ENCODE measurements around the gene ZFC3H1. TPM values are rescaled to one million over a fixed set of nuclear protein-coding genes. Genes with fewer than 3 reads are reported as not detected.

Gene ZFC3H1
- total RNA-seq, 1 donor from 2014 or later = 51.7 TPM

- Histone ChIP-seq H4K20me1 (ENCODE audit: insufficient read depth, low read length) (no peaks in the 10 kb centered on the region), H2AFZ (ENCODE audit: low read depth, low read length) (no peak overlapping the region), H3K9me3 (ENCODE audit: insufficient read depth, low read depth, low read length) (no peaks in the 10 kb centered on the region), H3K9ac (ENCODE audit: low read length) (no peak overlapping the region), H3K79me2 (ENCODE audit: insufficient read depth, low read length) (no peaks in the 10 kb centered on the region), H3K4me2 (ENCODE audit: low read length) (no peak overlapping the region), H3K27ac (ENCODE audit: low read depth, low read length) (no peak overlapping the region), H3K27me3 (ENCODE audit: insufficient read depth, low read length) (no peaks in the 10 kb centered on the region), H3K4me1 (ENCODE audit: insufficient read depth, low read length) (peaks cover 15% of the 10 kb centered on the region), H3K4me3 (ENCODE audit: insufficient read depth, low read depth, low read length) (no peak overlapping the region), H3K36me3 (ENCODE audit: insufficient read depth, low read length) (no peaks in the 10 kb centered on the region)
- H3K27me3 Mint-ChIP-seq (ENCODE audit: low read depth, unreplicated experiment) = no peaks in the 10 kb centered on the region
- H3K9me3 Mint-ChIP-seq (ENCODE audit: unreplicated experiment) = peaks cover 6% of the 10 kb centered on the region
- no peak for TF ChIP-seq EZH2 (IDR thresholded peaks at IDR 0.05; ENCODE audit: insufficient read depth, low read length)
- TF ChIP-seq CTCF (IDR thresholded peaks at IDR 0.05; ENCODE audit: insufficient read depth, low read depth, low read length) = no peak
- H3K36me3 Mint-ChIP-seq (ENCODE audit: low read depth, unreplicated experiment) = peaks cover 3% of the 10 kb centered on the region
- no peak overlapping the region for H3K27ac Mint-ChIP-seq (ENCODE audit: unreplicated experiment)
- DNase-seq (ENCODE audit: low read depth) (no peak), FAIRE-seq (no peak)
- H3K4me3 Mint-ChIP-seq (ENCODE audit: unreplicated experiment) = no peak overlapping the region
- peaks cover 18% of the 10 kb centered on the region for H3K4me1 Mint-ChIP-seq (ENCODE audit: low read depth, unreplicated experiment)
Observed at GRCh38 chr12:71708658-71709057, 45.0 kb upstream of the ZFC3H1 start.

- DNase-seq (ENCODE audit: low read depth) (no peak), FAIRE-seq (no peak)
- peaks cover 7% of the 10 kb centered on the region for H3K4me1 Mint-ChIP-seq (ENCODE audit: low read depth, unreplicated experiment)
- Histone ChIP-seq H2AFZ (ENCODE audit: low read depth, low read length) (no peak overlapping the region), H3K9ac (ENCODE audit: low read length) (no peak overlapping the region), H3K4me1 (ENCODE audit: insufficient read depth, low read length) (peaks cover 6% of the 10 kb centered on the region), H3K4me2 (ENCODE audit: low read length) (no peak overlapping the region), H3K27me3 (ENCODE audit: insufficient read depth, low read length) (no peaks in the 10 kb centered on the region), H3K36me3 (ENCODE audit: insufficient read depth, low read length) (no peaks in the 10 kb centered on the region), H3K9me3 (ENCODE audit: insufficient read depth, low read depth, low read length) (no peaks in the 10 kb centered on the region), H3K4me3 (ENCODE audit: insufficient read depth, low read depth, low read length) (no peak overlapping the region), H3K27ac (ENCODE audit: low read depth, low read length) (no peak overlapping the region), H3K79me2 (ENCODE audit: insufficient read depth, low read length) (no peaks in the 10 kb centered on the region), H4K20me1 (ENCODE audit: insufficient read depth, low read length) (no peaks in the 10 kb centered on the region)
- no peak for TF ChIP-seq EZH2 (IDR thresholded peaks at IDR 0.05; ENCODE audit: insufficient read depth, low read length)
- TF ChIP-seq CTCF (IDR thresholded peaks at IDR 0.05; ENCODE audit: insufficient read depth, low read depth, low read length) = no peak
- no peaks in the 10 kb centered on the region for H3K9me3 Mint-ChIP-seq (ENCODE audit: unreplicated experiment)
- no peak overlapping the region for H3K27ac Mint-ChIP-seq (ENCODE audit: unreplicated experiment)
- H3K4me3 Mint-ChIP-seq (ENCODE audit: unreplicated experiment) = no peak overlapping the region
- H3K36me3 Mint-ChIP-seq (ENCODE audit: low read depth, unreplicated experiment) = peaks cover 8% of the 10 kb centered on the region
- no peaks in the 10 kb centered on the region for H3K27me3 Mint-ChIP-seq (ENCODE audit: low read depth, unreplicated experiment)
Observed at GRCh38 chr12:71704920-71705319, 41.3 kb upstream of the ZFC3H1 start.

- no peak overlapping the region for H2AFZ ChIP-seq (ENCODE audit: low read depth, low read length)
- no peaks in the 10 kb centered on the region for H3K27me3 Mint-ChIP-seq (ENCODE audit: low read depth, unreplicated experiment)
- no peaks in the 10 kb centered on the region for H3K9me3 Mint-ChIP-seq (ENCODE audit: unreplicated experiment)
- H3K36me3 Mint-ChIP-seq (ENCODE audit: low read depth, unreplicated experiment) = peaks cover 12% of the 10 kb centered on the region
- H3K79me2 ChIP-seq (ENCODE audit: insufficient read depth, low read length) = no peaks in the 10 kb centered on the region
- no peak overlapping the region for H3K4me2 ChIP-seq (ENCODE audit: low read length)
- H3K4me1 ChIP-seq (ENCODE audit: insufficient read depth, low read length) = no peaks in the 10 kb centered on the region
- no peak overlapping the region for H3K27ac Mint-ChIP-seq (ENCODE audit: unreplicated experiment)
- DNase-seq (ENCODE audit: low read depth) (no peak), FAIRE-seq (no peak)
- no peak overlapping the region for H3K4me3 ChIP-seq (ENCODE audit: insufficient read depth, low read depth, low read length)
- H4K20me1 ChIP-seq (ENCODE audit: insufficient read depth, low read length) = no peaks in the 10 kb centered on the region
- no peaks in the 10 kb centered on the region for H3K27me3 ChIP-seq (ENCODE audit: insufficient read depth, low read length)
- H3K4me3 Mint-ChIP-seq (ENCODE audit: unreplicated experiment) = no peak overlapping the region
- no peaks in the 10 kb centered on the region for H3K4me1 Mint-ChIP-seq (ENCODE audit: low read depth, unreplicated experiment)
- peaks cover 7% of the 10 kb centered on the region for H3K36me3 ChIP-seq (ENCODE audit: insufficient read depth, low read length)
- H3K9ac ChIP-seq (ENCODE audit: low read length) = no peak overlapping the region
- TF ChIP-seq EZH2 (IDR thresholded peaks at IDR 0.05; ENCODE audit: insufficient read depth, low read length) (no peak), CTCF (IDR thresholded peaks at IDR 0.05; ENCODE audit: insufficient read depth, low read depth, low read length) (no peak)
- no peaks in the 10 kb centered on the region for H3K9me3 ChIP-seq (ENCODE audit: insufficient read depth, low read depth, low read length)
- no peak overlapping the region for H3K27ac ChIP-seq (ENCODE audit: low read depth, low read length)
Observed at GRCh38 chr12:71703206-71703605, 39.6 kb upstream of the ZFC3H1 start.
